Measurements from ENCODE around the gene GRIA1.

- TF ChIP-seq REST (IDR thresholded peaks at IDR 0.05; ENCODE audit: low read depth) (no peak), ZBTB7A (IDR thresholded peaks at IDR 0.05; ENCODE audit: low read depth) (no peak), NFIC (IDR thresholded peaks at IDR 0.05) (no peak), EP300 (IDR thresholded peaks at IDR 0.05; ENCODE audit: borderline replicate concordance) (no peak), TCF12 (IDR thresholded peaks at IDR 0.05; ENCODE audit: low read depth) (no peak), TAF1 (IDR thresholded peaks at IDR 0.05; ENCODE audit: low read depth) (no peak)
Measured at GRCh38 chr5:153551537-153552079, 61.1 kb downstream of the GRIA1 start.
